ENCODE data around the gene MYO10. TPM values are rescaled to one million over a fixed set of nuclear protein-coding genes. Genes with fewer than 3 reads are reported as not detected.

Gene MYO10
- total and polyA plus RNA-seq, 2 experiments from 2014 or later, result 119 to 276 TPM

DNA sequence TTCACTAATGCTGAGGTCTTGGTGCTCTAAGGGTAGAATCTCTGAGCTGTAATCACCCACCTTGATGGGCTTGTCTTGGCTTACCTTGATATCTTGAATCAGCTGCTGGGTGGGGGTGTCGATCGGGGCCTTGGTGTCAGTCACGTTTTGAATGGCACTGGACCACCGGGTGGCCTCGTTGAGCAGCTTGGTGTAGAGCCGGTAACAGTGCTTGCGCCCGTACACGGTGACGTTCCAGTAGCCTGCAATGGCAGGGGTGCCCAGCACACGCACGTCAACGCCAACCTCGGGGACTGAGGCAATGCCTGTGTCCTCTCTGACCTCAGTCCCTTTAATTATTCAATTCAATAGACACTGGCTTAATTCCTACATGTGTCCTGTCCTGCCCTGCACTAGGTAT is 256.2 kb downstream of the MYO10 start:
- H3K36me3 Mint-ChIP-seq (ENCODE audit: low read depth), result peaks cover 97% of the 10 kb centered on the region

DNA sequence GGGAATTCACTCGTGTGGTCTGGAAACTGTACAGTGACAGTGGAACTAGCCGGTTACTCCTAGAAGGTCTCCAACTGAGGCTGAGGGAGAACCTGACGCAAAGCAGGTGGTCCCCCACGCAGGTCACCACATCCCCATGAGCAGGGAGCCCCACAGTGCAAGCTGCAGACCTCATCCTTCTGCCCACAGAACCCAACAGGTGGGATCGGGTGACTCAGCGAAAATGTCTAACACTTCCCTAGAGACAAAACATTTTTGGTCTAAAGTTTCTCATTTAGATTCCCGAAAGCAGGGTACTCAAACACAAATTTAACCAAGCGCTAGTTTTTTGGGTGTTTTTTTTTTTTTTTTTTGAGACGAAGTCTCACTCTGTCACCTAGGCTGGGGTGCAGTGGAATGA is 256.9 kb downstream of the MYO10 start:
- Histone ChIP-seq H3F3A (replicated peaks; ENCODE audit: low read depth) (0 out of 2 replicates have a peak, but pooled peaks cover 15% of the 10 kb centered on the region), H3K9me2 (ENCODE audit: insufficient read depth) (no peaks in the 10 kb centered on the region), H2AFZ (no peak overlapping the region), H3K36me3 (ENCODE audit: insufficient read depth) (peaks cover 97% of the 10 kb centered on the region), H3K4me2 (no peak overlapping the region), H3K4me1 (ENCODE audit: insufficient read depth) (no peaks in the 10 kb centered on the region), H4K20me1 (replicated peaks; ENCODE audit: insufficient read depth) (peaks cover 5% of the 10 kb centered on the region), H3K4me3 (no peak overlapping the region), H3K27ac (ENCODE audit: low read depth) (peak overlapping the region; percentile 72), H3K27me3 (ENCODE audit: insufficient read depth) (no peaks in the 10 kb centered on the region), H3K79me2 (replicated peaks; ENCODE audit: insufficient read depth) (peaks cover 3% of the 10 kb centered on the region; the same call in 1 of the 2 replicates)
- Mint-ChIP-seq H3K36me3 (ENCODE audit: low read depth) (peaks cover 97% of the 10 kb centered on the region), H3K9me3 (no peaks in the 10 kb centered on the region), H3K4me3 (no peak overlapping the region), H3K27me3 (ENCODE audit: insufficient read depth, low read depth, poor library complexity) (peaks cover 8% of the 10 kb centered on the region), H3K4me1 (no peaks in the 10 kb centered on the region), H3K27ac (peak overlapping the region; percentile 89)
- ATAC-seq (no peak), DNase-seq (ENCODE audit: low spot score) (no peak)
- TF ChIP-seq, protein P1, sequence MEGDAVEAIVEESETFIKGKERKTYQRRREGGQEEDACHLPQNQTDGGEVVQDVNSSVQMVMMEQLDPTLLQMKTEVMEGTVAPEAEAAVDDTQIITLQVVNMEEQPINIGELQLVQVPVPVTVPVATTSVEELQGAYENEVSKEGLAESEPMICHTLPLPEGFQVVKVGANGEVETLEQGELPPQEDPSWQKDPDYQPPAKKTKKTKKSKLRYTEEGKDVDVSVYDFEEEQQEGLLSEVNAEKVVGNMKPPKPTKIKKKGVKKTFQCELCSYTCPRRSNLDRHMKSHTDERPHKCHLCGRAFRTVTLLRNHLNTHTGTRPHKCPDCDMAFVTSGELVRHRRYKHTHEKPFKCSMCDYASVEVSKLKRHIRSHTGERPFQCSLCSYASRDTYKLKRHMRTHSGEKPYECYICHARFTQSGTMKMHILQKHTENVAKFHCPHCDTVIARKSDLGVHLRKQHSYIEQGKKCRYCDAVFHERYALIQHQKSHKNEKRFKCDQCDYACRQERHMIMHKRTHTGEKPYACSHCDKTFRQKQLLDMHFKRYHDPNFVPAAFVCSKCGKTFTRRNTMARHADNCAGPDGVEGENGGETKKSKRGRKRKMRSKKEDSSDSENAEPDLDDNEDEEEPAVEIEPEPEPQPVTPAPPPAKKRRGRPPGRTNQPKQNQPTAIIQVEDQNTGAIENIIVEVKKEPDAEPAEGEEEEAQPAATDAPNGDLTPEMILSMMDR (conservative IDR thresholded peaks at IDR 0.05; ENCODE audit: low read depth in 2 of 2), result no peak
- TF ChIP-seq, protein P2, sequence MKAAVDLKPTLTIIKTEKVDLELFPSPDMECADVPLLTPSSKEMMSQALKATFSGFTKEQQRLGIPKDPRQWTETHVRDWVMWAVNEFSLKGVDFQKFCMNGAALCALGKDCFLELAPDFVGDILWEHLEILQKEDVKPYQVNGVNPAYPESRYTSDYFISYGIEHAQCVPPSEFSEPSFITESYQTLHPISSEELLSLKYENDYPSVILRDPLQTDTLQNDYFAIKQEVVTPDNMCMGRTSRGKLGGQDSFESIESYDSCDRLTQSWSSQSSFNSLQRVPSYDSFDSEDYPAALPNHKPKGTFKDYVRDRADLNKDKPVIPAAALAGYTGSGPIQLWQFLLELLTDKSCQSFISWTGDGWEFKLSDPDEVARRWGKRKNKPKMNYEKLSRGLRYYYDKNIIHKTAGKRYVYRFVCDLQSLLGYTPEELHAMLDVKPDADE (IDR thresholded peaks at IDR 0.05), result no peak
- no peak for TF ChIP-seq ZNF331 (CRISPR knock-in tag; IDR thresholded peaks at IDR 0.05; ENCODE audit: low read depth)
- TF ChIP-seq JUNB (IDR thresholded peaks at IDR 0.05; ENCODE audit: unreplicated experiment), result no peak
- TF ChIP-seq, protein P3, sequence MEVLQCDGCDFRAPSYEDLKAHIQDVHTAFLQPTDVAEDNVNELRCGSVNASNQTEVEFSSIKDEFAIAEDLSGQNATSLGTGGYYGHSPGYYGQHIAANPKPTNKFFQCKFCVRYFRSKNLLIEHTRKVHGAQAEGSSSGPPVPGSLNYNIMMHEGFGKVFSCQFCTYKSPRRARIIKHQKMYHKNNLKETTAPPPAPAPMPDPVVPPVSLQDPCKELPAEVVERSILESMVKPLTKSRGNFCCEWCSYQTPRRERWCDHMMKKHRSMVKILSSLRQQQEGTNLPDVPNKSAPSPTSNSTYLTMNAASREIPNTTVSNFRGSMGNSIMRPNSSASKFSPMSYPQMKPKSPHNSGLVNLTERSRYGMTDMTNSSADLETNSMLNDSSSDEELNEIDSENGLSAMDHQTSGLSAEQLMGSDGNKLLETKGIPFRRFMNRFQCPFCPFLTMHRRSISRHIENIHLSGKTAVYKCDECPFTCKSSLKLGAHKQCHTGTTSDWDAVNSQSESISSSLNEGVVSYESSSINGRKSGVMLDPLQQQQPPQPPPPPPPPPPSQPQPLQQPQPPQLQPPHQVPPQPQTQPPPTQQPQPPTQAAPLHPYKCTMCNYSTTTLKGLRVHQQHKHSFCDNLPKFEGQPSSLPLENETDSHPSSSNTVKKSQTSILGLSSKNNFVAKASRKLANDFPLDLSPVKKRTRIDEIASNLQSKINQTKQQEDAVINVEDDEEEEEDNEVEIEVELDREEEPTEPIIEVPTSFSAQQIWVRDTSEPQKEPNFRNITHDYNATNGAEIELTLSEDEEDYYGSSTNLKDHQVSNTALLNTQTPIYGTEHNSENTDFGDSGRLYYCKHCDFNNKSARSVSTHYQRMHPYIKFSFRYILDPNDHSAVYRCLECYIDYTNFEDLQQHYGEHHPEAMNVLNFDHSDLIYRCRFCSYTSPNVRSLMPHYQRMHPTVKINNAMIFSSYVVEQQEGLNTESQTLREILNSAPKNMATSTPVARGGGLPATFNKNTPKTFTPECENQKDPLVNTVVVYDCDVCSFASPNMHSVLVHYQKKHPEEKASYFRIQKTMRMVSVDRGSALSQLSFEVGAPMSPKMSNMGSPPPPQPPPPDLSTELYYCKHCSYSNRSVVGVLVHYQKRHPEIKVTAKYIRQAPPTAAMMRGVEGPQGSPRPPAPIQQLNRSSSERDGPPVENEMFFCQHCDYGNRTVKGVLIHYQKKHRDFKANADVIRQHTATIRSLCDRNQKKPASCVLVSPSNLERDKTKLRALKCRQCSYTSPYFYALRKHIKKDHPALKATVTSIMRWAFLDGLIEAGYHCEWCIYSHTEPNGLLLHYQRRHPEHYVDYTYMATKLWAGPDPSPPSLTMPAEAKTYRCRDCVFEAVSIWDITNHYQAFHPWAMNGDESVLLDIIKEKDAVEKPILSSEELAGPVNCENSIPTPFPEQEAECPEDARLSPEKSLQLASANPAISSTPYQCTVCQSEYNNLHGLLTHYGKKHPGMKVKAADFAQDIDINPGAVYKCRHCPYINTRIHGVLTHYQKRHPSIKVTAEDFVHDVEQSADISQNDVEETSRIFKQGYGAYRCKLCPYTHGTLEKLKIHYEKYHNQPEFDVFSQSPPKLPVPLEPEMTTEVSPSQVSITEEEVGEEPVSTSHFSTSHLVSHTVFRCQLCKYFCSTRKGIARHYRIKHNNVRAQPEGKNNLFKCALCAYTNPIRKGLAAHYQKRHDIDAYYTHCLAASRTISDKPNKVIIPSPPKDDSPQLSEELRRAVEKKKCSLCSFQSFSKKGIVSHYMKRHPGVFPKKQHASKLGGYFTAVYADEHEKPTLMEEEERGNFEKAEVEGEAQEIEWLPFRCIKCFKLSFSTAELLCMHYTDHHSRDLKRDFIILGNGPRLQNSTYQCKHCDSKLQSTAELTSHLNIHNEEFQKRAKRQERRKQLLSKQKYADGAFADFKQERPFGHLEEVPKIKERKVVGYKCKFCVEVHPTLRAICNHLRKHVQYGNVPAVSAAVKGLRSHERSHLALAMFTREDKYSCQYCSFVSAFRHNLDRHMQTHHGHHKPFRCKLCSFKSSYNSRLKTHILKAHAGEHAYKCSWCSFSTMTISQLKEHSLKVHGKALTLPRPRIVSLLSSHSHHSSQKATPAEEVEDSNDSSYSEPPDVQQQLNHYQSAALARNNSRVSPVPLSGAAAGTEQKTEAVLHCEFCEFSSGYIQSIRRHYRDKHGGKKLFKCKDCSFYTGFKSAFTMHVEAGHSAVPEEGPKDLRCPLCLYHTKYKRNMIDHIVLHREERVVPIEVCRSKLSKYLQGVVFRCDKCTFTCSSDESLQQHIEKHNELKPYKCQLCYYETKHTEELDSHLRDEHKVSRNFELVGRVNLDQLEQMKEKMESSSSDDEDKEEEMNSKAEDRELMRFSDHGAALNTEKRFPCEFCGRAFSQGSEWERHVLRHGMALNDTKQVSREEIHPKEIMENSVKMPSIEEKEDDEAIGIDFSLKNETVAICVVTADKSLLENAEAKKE (CRISPR knock-in tag; IDR thresholded peaks at IDR 0.05), result no peak

More for the DNA sequence above, 256.2 kb downstream of the MYO10 start:
- Histone ChIP-seq H3K4me1 (ENCODE audit: insufficient read depth) (no peaks in the 10 kb centered on the region), H3K4me2 (no peak overlapping the region), H3K79me2 (replicated peaks; ENCODE audit: insufficient read depth) (peaks cover 8% of the 10 kb centered on the region; the same call in 1 of the 2 replicates), H3K9me2 (ENCODE audit: insufficient read depth) (no peaks in the 10 kb centered on the region), H2AFZ (no peak overlapping the region), H3F3A (replicated peaks; ENCODE audit: low read depth) (peaks cover 15% of the 10 kb centered on the region; the same call in 1 of the 2 replicates), H4K20me1 (replicated peaks; ENCODE audit: insufficient read depth) (peaks cover 10% of the 10 kb centered on the region), H3K27ac (ENCODE audit: low read depth) (0 out of 2 replicates have a peak overlapping the region, but pooled peaks have one; percentile 72), H3K36me3 (ENCODE audit: insufficient read depth) (peaks cover 97% of the 10 kb centered on the region), H3K27me3 (ENCODE audit: insufficient read depth) (no peaks in the 10 kb centered on the region), H3K4me3 (no peak overlapping the region)
- Mint-ChIP-seq H3K4me3 (no peak overlapping the region), H3K4me1 (no peaks in the 10 kb centered on the region), H3K27me3 (ENCODE audit: insufficient read depth, low read depth, poor library complexity) (peaks cover 8% of the 10 kb centered on the region), H3K27ac (no peak overlapping the region; the same call in 1 of the 2 replicates), H3K9me3 (no peaks in the 10 kb centered on the region)
- peak; percentile 47 for DNase-seq (ENCODE audit: low spot score)
- TF ChIP-seq, protein P2 (IDR thresholded peaks at IDR 0.05), result no peak
- TF ChIP-seq, protein P1 (conservative IDR thresholded peaks at IDR 0.05; ENCODE audit: low read depth in 2 of 2), result peak; percentile 31 to 64; a peak in 2 of 4 replicates
- ATAC-seq, result peak; percentile 88

Measured in GM23338 (cell line).